Neural cell (in vitro differentiated cells): Measurements from ENCODE around the gene MRTO4.

Experiments
- CTCF ChIP-seq: fragments of 450-650 bp; IDR thresholded peaks from 2 replicates; pipeline ENCODE4 v1.5.1; 2014; ENCODE audit warnings: antibody characterized with exemption, mild to moderate bottlenecking, moderate library complexity; ENCODE audit not compliant: poor library complexity, severe bottlenecking
- EZH2 ChIP-seq: fragments of 200-600, 300-800 bp; shearing (Covaris generic), sonication (generic); IDR thresholded peaks from 2 replicates; pipeline ENCODE4 v1.6.1; 2014; ENCODE audit warnings: antibody characterized with exemption, low read length, borderline replicate concordance, mild to moderate bottlenecking; ENCODE audit not compliant: insufficient read depth, poor library complexity, severe bottlenecking
- SMC3 ChIP-seq: fragments of 450-650 bp; conservative IDR thresholded peaks from 2 replicates; pipeline ENCODE4 v1.6.1; 2014; ENCODE audit warnings: antibody characterized with exemption, mild to moderate bottlenecking, moderate library complexity; ENCODE audit not compliant: poor library complexity

- TF ChIP-seq SMC3 = no peak
- TF ChIP-seq EZH2 = no peak
- no peak for TF ChIP-seq CTCF
Observed at GRCh38 chr1:19268445-19268844, 16.8 kb downstream of the MRTO4 start.
